GM19240 (cell line): Measurements from ENCODE around the gene PTPN3.
A peak's percentile ranks its signal among the peaks of the same experiment; 100 is the strongest.

Source experiments
- DNase-seq: peaks from one replicate; pipeline ENCODE4 v3.0.0; 2011; ENCODE audit warnings: low spot score; ENCODE audit not compliant: insufficient read length

The PTPN3 gene

DNA sequence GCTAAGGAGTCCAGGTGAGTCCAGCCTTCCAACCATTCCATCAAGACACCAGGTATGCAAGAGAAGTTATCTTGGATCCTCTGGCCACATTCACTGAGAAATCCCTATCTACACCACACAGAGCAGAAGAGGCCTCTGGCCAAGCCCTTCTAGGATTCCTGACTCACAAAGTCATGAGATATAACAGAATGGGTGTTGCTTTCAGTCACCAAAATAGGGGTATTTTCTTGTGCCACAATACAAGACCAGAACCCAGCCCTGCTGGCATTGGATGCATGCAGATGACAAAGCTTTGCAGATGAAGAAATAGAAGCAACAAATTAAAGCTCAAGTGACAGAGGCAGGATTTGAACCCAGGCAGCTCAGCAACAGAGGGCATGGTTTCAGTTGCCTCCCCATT lies 73.5 kb downstream of the PTPN3 start:
- DNase-seq = no peak

DNA sequence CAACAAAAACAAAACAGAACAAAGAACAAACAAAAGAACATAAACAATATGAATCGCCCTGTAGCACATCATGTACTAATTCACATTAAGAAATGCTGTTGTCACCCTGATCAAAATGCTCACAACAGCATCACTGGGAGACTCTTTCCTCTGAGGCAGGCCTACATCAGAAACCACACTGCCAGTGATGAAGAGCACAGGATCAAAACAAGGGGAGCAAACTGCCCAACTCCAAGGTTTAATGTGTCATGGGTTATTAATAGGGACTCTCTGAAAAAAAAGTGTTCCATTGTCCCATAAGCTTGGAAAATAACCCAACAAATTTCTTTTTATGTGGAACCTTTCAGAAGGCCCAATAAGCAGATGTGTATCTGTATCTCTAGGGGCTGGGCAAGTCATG lies 74.2 kb downstream of the PTPN3 start:
- DNase-seq = no peak

DNA sequence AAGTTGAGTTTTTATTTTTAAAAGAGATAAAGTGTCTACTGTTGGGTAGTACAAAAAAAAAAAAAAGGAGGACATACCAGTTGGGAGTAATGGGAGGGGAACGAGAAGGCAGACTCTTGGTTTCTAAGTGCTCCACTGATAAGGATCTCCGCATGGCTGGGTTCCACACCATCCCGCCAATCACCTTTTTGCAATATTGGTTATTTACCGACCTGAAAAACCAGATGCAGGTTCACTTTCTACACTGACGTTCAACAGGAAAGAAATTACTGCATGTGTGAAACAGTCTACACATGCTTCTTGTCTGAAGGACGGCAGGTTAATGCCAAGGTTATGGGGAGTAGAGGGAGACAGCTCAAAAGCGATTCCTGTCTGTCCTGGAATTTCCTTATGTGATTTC lies 75.5 kb downstream of the PTPN3 start:
- DNase-seq = peak; percentile 56

DNA sequence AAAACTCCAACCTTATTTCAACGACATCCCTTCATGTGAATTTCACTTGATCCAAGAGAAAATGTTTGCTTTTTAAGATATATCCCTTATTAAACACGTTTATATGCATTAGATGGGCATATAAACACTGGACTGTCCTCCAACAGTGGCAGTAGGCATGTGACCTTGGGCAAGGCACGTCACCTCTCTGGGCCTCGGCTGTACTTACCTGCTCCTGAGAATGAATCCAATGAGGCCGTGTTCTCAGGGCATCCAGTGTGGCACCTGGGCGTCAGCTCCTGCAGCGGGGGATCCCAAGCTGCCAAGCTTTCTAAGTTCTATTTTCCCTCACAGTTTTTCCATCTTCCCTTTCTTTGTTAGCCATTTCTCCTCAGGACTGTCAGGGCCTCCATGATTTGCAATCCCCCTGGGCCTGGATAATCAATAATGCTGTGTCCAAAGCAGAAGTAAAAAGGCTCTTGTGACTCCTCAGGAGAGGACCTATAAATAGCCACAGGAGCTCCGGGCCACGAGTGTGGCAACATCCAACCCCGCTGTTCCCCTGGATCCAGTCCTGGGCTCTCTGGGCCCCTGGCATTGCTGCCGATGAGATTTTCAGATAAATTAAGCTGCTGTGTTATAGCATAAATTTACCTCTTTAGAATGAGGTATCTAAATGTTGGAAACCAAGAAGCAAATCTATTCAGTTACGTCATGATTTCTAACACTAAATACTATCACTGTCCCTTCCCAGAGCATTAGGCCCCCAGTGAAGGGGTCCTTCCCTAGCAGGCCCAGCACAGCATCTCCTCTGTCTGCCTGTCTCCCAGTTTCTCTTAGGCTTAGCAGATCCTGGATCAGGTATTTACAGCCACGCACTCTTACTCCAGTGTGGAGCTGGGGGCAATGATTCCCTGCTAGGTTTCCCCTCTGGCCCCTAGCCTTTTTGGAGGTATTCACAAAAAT lies 76.8 kb downstream of the PTPN3 start:
- DNase-seq = no peak

DNA sequence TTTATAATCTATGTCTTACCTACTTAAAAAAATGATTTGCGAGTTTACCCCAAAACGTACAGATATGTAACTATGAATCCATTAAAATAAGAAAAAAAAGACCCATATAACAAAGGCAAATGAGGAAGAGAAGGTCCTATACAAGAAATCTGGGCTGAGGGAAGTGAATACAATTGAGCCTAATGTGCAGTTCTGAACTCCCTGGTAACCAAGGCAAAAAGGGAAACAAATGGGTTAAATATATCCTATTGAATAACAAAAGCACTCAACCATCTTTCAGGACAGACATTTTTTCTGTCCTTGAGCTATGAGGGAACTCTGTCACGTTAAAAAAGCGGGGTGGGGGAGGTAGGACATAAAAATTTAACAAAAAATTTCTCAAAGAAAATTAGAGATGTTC lies 78.6 kb downstream of the PTPN3 start:
- DNase-seq = no peak

DNA sequence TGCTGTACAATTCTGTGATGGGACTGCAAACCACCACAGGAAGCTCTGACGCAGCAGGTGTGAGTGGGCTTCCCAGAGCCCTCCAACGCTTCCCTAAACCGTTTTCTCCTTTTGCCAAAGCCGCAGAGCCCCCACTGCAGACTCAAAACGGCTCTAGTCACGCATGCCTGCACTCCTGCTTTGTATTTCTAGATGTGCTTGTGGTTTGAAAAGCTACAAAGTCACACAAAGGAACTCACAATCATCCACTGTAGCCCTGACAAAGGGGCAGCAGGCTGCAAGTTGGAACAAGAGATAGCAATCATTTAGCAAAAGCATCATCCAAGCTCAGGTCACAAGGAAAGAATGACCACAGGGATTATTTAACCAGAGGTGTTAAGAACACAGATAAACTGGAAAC lies 79.3 kb downstream of the PTPN3 start:
- DNase-seq = no peak

DNA sequence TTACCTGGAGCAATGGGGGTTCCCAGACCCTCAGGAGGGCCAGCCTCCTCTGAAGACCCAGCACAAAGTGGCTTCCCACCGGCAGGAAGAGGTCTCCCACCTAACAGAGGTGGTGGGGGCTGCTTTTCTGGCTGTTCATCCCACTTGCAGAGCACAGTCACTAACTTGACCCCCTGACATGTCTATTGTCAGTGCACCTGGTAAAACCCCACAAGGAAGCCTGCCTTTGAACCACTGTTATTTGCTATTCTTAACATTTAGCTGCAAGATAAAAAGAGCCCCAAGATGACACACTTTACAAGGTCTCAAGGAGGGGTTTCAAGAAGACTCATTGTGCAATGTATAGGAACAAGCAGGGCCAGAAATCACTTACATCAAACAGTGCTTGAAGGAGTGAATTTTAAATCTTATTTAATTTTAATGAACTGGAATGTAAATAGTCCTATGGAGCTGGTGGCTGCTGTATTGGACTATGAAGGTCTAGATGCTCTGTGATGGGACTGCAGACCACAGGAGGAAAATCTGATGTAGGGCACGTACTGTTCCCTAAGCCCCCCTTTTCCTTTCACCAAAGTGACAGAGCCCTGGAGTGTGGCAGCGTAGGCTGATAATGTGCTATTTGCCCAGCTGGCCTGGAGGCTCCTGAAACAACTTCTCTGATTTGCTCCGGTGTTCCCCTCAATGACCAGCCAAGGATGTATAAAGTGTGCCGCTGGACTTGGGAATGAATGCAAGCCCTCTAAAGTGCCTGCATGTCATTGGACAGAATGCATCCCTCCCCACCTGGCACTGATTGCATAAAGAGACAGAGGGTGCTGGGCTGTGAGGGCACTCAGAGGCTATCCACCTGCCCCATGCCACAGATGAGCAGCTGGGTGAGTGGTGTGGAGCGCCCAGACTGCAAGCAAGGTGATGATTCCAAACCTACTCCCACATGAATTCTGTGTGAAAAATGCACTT lies 80.2 kb downstream of the PTPN3 start:
- no peak for DNase-seq

DNA sequence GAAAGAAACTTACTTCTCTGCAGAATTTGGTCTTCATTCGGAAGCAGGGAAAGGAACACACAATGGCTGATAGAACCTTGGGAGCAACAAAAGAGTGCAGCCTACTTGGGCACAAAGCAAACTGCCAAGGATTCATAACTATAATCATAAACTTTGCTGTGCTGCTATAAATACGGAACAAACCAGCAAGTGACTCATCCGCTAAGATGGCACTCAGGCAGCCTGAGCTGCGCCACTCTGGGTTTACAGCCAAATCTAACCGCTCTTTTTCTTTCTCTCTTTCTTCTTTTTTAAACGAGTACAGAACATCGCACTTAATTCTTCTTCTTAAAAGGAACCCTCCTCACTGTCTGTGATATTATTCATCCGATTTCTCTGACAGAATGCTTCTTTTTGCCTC lies 81.1 kb downstream of the PTPN3 start:
- no peak for DNase-seq

DNA sequence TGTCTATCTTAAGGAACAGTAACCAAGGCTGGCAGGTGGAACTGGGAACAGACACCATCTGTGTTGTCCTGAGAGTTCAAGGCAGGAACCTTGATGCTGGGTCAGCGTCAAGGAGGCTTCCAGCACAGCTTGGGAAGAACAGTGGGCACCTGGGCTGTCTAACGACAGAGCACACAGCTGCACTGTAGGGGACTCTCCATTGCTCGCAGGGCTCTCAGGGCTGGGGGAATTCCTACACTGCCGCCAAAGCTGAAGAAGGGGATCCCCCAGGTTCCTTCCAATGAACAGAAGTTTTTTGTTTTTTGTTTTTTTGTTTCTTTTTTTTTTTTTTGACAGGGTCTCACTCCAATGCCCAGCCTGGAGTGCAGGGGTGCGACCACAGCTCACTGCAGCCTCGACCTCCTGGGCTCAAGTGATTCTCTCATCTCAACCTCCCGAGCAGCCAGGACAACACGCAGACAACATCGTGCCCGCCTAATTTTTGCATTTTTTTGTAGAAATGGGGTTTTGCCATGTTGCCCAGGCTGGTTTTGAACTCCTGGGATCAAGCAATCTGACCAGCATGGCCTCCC lies 81.9 kb downstream of the PTPN3 start:
- DNase-seq = no peak

DNA sequence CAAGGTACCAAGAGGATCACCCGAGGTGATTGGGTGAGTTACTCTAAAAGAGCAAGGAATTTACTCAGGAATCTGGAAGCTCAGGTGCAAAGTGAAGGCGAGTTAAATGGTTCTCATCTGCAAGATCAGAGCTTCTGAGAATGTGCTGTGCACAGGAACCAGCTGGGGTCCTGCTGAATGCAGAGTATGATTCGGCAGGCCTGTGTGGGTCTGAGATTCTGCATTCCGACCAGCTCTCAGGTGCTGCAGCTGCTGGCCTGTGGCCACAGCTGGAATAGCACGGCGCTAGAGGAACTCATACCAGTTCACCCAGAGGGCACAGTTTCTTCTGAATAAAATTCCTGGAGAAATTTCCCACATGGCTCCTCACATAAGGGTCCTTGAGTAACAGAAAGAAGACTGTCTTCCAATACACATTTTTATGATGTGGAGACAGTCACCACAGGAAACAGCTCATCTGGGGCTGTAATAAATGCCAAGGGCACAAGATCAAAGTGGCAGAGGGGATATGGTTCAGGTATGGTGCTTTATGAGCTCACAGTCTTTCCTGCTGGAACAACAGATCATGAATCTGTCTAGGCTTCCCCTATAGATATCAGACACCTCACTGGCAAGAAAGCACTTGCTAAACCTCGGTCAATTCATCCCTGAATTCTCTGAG lies 83.9 kb downstream of the PTPN3 start:
- no peak for DNase-seq

DNA sequence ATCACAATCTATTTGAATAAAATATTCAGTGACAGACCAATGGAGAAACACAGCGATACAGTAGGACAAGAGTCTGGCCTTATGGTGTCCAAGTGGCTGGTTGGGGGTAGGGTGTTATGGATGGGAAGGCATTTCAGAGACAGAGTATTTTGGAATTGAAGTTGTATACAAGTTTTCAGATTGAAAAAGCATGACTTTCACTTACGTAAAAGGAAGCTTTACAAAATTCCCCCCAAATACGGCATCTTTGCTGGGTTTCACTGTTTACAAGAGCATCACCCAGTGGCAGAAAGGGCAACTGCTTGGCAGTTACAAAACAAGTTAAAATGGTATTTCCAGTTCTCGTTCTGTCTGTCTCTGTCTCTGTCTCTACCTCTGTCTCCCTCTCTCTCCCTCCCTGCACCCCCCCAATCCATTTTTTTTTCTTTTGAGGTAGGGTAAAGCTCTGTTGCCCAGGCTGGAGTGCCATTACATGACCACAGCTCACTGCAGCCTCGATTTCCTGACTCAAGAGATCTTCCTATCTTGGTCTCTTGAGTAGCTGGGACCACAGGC lies 86.2 kb downstream of the PTPN3 start:
- DNase-seq = no peak

DNA sequence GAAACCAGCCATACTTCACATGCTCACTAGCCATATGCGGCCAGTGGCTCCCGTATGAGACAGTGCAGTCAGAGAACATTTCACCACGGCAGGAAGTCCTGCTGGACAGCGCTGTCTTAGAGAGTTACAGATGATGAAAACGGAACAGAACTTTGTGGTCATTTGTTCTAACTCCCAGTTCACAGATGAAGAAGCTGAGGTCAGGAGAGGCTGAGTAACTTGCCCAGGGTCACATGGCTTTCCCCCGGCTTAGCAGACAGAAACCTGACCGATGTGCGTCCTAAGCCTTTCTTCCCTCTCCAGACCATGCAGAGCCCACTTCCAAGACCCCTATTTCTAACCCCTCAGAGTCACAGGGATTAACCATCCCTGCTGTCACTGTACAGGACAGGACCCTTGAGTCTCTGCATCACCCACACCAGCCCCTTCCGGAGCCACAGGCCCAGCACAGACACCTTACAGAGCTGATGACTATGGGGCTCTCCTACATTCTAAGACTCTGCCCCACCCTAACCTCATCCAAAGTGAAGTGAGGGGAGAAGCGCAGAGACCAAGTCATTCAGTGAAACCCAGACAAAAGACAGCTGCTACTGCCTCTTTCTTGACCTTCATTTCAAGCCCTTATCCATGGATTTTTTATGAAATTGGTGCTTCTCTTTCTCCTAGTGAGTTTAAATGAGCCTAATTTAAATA lies 86.9 kb downstream of the PTPN3 start:
- no peak for DNase-seq

DNA sequence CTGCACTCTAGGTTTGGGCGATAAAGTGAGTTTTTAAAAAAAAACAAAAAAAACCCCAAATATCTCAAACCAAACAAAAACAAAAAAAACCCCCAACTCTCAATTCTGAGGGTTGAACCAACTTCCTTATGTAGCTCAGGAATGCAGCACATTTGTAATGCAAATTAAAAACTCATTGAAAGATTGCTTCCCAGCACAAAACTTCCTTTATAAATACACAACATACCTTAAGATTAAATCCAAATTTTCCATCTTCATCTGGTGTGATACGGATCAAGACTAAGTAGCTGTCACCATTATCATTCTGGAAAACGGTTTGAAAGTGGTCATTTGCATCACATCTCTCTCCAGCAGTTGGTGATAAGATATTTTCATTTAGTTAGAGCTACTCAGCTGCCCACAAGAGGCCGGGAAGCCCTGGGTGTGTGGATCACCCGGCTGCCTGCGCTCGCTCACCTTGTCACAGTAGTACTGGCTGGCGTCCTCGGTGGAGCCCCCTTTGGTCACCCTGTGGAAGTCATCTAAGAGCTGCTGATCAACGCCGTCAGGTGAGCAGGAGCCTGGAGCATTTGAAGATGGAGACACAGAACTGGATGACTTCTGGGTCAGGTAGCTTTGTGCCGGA lies 88.2 kb downstream of the PTPN3 start:
- DNase-seq = no peak

DNA sequence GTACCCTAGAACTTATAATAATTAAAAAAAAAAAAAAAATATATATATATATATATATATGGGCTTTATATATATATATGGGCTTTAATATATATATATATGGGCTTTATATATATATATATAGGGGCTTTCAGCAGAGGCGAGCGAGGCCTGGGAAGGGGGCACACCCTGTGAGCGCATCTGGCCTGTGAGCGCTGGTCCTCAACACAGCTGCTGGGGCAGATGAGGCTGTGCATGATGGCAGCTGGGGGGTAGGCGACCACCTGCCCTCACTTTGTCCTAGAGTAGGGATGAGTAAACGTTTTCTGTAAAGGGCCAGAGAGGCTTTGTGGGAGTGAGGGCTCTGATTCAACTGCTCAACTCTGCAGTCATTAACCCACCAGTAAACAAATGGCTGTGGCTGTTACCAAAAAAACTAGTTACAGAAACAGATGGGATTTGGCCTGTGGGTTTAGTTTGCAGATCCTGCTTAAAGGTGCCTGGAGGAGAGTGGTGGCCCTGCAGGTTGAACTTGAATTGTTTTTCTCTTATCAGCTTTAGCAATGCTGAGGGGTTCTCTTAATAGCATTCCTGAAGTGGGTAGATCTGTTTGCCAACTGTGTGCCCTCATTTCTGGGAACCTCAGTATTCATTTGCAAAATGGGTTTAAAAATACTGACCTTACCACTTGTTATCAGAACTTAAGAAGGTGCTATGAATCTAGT lies 89.2 kb downstream of the PTPN3 start:
- DNase-seq = no peak

DNA sequence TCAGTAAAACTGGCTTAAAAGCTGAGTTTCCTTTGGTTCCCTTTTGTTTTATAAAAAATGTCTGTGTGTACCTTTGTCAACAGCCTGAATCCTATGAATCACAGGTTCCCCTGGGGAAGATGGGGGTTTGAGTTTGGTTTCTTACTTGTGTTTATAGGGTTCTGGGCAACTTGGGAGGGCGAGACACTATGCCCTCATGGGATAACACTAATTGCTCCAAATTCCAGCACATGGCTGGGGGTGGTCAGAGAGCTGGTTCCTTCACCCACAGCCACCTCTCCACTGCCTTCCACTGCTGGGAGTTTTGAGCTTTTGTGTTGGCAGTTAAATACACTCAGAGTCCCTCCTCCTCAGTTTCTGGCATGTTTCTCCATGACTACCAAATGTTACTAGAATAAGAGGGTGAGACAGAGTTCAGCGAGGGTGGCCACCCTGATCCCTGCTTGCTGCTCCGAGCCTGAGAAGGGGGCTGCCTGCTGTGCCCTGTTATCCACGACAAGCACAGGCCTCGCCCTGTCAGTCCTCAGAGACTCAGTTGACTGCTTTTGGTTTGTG lies 94.3 kb downstream of the PTPN3 start:
- DNase-seq = no peak

DNA sequence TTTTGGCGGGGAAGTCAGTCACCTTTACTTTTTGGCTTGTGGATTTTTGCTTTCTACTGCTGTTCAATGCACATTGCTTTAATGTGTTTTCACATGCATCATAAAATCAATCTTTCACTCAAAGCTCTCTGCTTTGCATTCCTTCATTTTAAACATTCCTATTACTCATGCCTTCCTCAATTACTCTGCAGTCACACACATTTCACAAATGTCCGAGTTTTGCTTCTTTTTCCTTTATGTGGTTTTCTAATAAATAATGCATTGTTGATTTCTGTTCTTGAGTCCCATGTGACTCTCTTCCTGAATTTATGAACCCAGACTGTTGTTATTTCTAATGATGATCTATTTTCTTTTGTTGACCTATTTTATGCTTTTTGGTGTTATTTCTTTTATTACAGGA lies 95.0 kb downstream of the PTPN3 start:
- DNase-seq = no peak

DNA sequence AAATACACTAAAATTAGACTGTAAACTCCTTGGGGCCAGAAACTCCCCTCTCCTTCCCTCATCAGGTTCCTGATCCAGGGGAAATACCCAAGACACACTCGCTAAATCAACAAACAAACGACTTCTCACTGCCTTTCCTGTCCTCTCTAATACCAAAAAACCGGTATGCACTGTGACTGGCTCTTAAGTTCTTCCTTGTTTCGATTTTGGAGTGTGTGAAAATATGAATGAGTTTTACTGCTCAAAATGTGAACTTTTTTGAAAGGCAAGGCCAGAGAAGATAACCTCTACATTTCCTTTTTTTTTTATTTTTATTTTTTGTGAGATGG lies 96.2 kb downstream of the PTPN3 start:
- DNase-seq = no peak

DNA sequence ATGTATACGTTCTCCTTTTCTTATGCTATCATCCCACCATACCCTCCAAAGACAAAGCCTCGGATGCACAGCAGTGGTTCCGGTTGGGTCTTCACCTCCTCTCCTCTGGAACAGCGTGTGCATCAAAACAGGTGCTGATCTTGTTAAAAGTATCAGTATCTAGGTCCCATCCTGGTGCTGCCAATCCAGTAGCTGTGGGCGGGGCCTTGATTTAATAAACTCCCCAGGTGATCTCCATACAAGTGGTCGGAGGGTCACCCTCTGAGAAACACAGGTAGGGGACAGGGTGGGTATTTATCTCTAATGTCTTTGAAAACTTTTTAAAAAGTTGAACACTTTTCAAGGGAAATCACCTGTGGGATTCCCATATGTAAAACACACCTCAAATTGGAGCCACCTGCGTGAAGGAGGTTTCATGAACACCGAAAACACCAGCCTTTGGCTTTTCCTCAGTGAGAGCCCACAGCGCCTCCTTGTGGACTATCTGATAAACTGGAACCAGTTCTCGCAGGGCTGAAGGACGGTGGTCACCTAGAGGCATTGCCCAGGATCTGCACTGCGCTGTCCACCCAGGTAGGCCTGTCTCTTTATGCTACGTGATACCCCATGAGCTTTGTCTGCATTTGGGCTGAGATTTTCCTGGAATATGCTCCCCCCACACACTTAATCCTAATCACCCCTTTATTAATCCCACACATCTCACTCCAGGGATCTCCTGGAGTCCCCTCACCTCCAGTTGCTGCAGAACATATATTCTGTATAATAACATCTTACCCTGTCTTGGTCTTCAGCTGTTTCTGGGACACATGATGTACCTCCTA lies 96.7 kb downstream of the PTPN3 start:
- DNase-seq = peak; percentile 57
